HS-27A (cell line): ENCODE results near the gene CNN3.

Experiments used
- DNase-seq: peaks from one replicate; pipeline ENCODE4 v3.0.0-alpha.2; 2012; ENCODE audit warnings: low read depth, missing footprints

CNN3 gene

DNA sequence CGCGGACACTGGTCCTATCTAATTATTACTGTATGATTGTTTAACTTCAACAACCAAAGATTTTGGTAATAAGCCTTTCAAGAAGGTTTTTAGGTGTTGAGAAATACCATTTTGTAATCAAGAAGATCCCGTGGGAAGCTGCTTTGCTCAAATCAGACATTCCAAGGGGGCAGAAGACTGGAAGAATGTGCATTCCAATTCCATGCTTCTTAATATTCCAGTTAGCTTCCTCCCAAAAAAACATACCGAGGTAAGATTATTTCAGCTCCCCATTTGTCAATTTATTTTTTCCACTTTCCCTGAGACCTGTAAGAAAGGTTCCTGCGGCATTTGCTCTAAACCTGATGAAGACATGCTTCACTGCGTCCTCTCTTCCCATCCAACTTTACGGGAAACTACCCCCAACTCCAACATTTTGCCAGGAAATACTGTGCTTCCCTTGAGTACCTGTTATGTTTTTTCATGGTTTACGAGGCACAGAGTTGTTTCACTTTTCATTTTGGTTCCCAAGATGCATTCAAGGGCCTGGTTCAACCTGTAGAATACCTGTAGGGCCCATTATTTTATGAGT is 4.1 kb downstream of the CNN3 start:
- DNase-seq: no peak

DNA sequence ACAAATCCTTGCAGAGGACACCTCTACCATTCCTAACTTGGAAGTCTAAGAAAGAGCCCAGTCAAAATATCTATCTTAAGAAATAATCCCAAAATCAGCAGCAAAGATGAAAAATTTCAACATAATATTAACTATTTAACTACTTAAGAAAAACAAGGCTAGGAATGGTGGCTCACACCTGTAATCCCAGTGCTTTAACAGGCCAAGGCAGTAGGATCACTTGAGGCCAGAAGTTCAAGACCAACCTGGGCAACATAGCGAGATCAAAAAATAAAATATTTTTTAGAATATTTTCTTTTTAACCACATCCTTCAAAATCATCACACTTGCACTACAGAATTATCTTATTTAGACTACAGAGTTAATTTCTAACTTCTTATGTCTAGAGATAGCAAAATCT is 4.9 kb downstream of the CNN3 start:
- no peak for DNase-seq

GRCh38 chr1:94920061-94920460 is 6.8 kb downstream of the CNN3 start:
- no peak for DNase-seq

GRCh38 chr1:94919241-94920030 is 7.5 kb downstream of the CNN3 start:
- no peak for DNase-seq

DNA sequence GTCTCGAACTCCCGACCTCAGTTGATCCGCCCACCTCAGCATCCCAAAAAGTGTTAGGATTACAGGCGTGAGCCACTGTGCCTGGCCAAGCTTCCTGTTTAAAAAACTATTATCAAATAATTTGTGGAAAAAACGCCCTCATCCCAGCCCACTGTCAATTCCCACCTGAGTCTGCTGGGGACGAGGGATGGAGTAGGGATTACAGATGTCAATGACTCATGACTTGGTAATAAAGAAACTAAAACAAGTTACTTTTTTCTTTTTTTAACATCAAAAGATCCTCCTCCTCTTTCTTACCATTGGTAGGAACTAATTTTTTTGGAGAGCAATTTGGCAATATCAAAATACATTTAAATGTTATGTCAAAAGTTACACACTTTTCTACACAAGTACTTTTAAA is 9.7 kb downstream of the CNN3 start:
- no peak for DNase-seq

DNA sequence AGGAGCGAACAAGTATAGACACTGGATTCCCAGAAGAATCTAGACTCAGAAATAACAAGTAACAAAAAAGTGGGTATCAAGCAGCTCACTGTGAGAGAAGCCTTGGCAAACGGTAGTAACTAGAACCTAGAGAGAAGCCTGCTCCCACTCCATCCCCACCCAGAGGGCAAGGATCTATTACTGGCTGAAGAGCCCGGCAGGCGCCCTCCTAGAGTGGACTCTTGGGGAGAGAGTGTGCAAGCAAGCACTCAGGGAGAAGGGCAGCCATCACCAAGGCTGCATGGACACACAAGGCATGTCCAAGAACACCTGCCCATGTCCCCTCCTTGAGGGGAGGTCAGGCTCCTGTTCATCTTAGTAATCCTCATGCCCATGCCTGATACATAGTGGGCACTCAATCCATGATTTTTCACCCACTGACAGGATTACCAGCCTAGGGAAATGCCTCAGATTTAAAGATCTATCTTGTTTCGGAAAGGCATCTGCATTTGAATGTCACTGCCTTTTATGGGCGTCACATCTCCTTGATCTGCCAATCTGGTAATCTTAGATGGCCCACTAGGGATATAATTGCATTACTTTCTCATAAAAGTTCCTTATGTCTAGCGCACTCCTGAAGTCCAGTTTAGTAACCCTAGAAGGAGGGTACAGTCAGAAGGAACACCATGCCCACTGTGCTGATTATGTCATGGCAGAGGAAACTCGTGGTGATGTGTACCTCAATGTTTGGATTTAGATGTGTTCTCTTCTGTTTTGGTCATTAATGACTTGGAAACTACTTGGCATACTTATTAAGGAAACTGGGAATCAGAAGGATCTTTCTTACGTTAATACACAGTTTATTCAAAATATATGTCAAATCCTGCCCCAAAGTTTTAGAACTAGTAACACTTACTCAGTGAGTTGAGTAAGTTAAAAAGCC is 14.4 kb downstream of the CNN3 start:
- DNase-seq: no peak

DNA sequence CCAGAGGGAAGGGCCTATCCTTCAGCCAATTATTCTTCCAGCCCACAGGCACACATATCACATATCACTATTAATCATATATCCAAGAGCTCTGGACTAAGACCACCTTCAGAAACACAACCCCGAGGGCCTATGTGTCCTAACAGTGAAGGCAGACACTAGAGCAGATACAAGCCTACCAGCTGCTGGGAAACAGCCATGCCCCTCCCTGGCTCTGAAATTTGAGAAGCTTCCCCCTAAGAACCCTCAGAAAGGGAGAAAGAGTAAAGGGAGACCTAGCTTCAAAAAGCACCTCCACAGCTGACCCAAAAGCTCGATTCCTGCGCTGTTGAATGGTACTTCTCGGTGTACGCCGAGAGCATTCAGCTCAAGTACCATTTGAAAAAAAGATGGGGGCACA is 17.4 kb downstream of the CNN3 start:
- DNase-seq: no peak

- no peak for DNase-seq
Measured at GRCh38 chr1:94908965-94909364, 17.9 kb downstream of the CNN3 start.

GRCh38 chr1:94908190-94908589 is 18.7 kb downstream of the CNN3 start:
- DNase-seq: no peak

DNA sequence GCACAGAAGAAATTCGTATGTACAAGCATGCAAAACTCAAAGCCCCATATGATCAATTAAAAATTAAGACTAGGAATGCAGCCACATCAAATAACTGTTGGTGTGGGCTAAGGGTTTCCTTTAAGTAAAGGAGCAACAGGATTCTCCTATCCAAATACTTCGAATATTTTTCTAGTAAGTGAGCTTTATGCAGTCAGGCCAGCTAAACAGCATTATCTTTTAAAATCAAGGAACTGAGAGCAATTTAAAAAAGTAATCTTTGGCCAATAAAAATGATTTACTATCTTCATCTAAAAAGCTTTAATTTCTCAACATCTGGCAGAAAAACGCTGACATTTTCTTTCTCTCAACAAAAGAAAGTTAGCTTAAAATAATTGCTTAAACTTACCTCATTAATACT is 19.8 kb downstream of the CNN3 start:
- no peak for DNase-seq

GRCh38 chr1:94906382-94906781 is 20.5 kb downstream of the CNN3 start:
- no peak for DNase-seq

DNA sequence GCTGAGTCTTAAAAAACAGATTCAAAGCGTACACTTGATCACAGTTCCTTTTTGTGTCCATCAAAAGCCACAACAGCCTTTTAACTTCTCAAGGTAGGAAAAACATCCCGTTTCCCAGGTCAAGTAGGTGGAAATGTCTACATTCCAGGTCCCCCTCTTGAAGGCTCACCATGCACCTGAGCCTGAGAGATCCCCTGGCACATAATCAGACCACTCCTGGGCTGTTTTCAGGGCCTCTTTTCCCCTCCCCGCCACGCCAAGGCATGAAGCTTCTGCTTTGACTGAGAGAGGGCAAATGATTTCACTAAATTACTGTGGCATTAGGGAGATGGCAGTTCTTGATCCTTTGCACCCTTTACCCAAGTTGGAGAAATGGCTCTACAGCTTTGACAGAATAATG is 21.7 kb downstream of the CNN3 start:
- DNase-seq: no peak

DNA sequence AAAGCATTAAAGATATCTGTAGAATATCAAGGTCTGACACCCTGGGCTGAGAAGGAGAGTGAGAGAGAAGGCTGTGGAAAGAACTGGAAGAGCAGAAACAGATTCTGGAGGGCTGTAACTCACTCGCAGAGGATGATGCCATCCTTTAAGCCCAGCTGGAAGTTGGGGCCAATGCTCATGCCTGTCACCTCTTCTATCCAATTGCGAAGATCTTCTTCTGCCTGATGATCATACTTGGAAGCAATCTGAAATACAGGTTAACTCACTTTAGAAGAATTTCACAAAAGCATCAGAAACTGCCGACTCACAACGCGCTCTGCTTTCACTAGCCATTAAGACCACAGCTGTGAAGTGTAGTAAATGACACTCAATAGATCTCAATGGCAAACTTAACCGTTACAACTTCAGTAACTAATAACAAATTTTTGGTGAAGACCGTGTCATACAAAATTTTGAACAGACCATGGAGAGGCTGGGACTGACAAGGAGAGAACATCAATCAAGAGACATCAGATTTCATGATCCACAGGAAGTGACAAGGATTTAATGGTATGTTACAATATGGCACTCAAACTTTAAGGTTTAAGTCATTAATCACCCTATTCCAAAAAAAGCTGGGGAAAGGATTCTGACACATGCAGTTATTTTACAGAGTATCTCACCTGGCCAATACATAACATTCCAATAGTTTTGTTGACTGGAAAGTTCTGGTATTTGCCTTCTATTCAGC is 23.5 kb downstream of the CNN3 start:
- no peak for DNase-seq

DNA sequence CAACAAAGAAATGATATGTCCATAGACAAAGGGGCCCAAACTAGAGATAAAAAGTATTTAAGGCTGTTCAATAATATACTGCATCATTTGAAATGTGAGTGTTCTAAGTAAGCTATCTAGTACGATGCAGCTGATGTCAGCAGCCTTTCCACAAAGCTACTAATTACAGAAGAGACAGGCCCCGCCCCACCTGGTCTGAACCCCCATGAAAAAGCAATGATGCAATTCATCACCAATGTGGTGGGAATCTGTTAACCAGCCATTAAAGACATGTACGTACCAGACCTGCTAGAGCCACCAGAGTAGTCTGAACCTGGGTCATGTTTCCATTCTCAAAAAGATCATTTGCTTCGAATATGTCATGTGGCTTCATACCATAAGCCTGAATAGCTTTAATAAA is 25.1 kb downstream of the CNN3 start:
- no peak for DNase-seq

DNA sequence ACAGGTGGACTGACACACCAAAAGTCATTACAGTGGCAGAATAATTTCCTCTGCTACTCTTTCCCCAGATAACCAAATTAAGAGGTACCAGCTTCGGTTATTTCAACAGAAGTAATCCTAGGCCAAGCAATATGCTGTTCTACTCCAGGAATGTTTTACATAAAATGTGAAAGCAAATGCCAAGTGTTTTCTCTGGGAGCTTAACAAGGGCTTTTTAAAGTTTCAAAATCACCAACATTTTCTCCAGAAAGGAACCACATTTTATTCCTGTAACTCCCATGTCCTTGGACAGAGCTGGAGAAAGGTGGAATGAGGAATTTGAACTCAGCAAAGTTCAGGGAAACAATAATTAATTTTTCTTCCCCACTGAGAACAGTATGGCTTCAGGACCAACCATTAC is 27.2 kb downstream of the CNN3 start:
- no peak for DNase-seq

GRCh38 chr1:94898491-94899385 is 28.2 kb downstream of the CNN3 start:
- DNase-seq: no peak

GRCh38 chr1:94895518-94895917 is 31.4 kb downstream of the CNN3 start:
- no peak for DNase-seq

- DNase-seq: no peak
Measured at GRCh38 chr1:94894630-94895029, 32.3 kb downstream of the CNN3 start.

GRCh38 chr1:94892604-94893254 is 34.2 kb downstream of the CNN3 start:
- no peak for DNase-seq

DNA sequence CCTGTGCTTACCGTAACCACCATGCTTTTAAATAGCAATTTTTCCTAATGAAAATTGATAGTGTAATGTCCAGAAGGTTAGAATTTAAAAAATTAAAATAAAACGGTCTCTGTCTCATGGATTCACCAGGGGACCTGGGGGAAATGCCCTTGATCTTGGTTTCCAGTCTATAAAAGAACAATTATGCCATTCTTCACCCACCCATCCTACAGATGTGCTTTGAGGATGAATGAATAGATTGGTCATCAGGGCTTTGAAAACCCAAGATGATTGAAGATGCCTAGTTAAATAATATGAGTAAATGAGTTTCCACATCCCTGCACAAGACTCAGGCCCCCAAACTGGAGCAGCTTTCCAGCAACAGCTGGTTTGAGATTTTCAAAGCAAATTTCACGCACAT is 38.7 kb downstream of the CNN3 start:
- no peak for DNase-seq
